Measurements from ENCODE around the gene AFMID. TPM values are rescaled to one million over a fixed set of nuclear protein-coding genes. Genes with fewer than 3 reads are reported as not detected.

The AFMID gene
- total and polyA plus RNA-seq, 2 of the 13 experiments (the other 11 are each of a cell fraction or from before 2014, with no cell fraction given) = 249 to 270 TPM

- Histone ChIP-seq H2AFZ (ENCODE audit: low read length) (no peak overlapping the region), H3K4me1 (ENCODE audit: insufficient read depth, low read length) (peaks cover 22% of the 10 kb centered on the region; the same call in 1 of the 2 replicates), H3K4me3 (replicated peaks in 1 of 3; ENCODE audit: insufficient read depth in 1 of 3, low read depth in 2 of 3, low read length in 3 of 3) (no peak overlapping the region), H3K9me3 (ENCODE audit: low read length) (no peaks in the 10 kb centered on the region), H3K36me3 (replicated peaks in 1 of 2; ENCODE audit: control insufficient read depth in 1 of 2, insufficient read depth in 2 of 2, low read length in 2 of 2) (peaks cover 11 to 21% of the 10 kb centered on the region in 2 experiments), H3K27me3 (ENCODE audit: control insufficient read depth in 1 of 2, insufficient read depth in 2 of 2, low read length in 2 of 2) (peaks cover 14 to 45% of the 10 kb centered on the region in 2 experiments), H3K4me2 (ENCODE audit: low read depth, low read length) (no peak overlapping the region), H4K20me1 (ENCODE audit: insufficient read depth, low read length) (no peaks in the 10 kb centered on the region), H3K27ac (ENCODE audit: extremely low read length, insufficient read depth, low read length) (no peak overlapping the region), H3K79me2 (ENCODE audit: insufficient read depth, low read length) (no peaks in the 10 kb centered on the region), H3K9ac (ENCODE audit: insufficient read depth, low read depth, low read length) (no peak overlapping the region)
- intact Hi-C loops (cut with micrococcal nuclease; ENCODE audit: unreplicated experiment) = no loop called here
- TF ChIP-seq BRCA1 (CRISPR knock-in tag; IDR thresholded peaks at IDR 0.05) (no peak), KDM5B (CRISPR knock-in tag; IDR thresholded peaks at IDR 0.05; ENCODE audit: borderline replicate concordance) (no peak), NFE2L2 (IDR thresholded peaks at IDR 0.05; ENCODE audit: low read length) (no peak), PHF20 (CRISPR knock-in tag; IDR thresholded peaks at IDR 0.05) (no peak), ZNF10 (CRISPR knock-in tag; IDR thresholded peaks at IDR 0.05; ENCODE audit: borderline replicate concordance, low read depth) (no peak), ZBTB46 (CRISPR knock-in tag; IDR thresholded peaks at IDR 0.05; ENCODE audit: borderline replicate concordance) (no peak), STAG1 (CRISPR knock-in tag; IDR thresholded peaks at IDR 0.05) (no peak)
- DNase-seq (ENCODE audit: low spot score) (no peak), FAIRE-seq (no peak), ATAC-seq (no peak)
- 7% methylated on average over 4 of the region's 4 CpGs for WGBS (ENCODE audit: low lambda C conversion rate)
- BruUV-seq (replicated peaks) = no TSS peak
- ChIA-PET POLR2A (no interaction called here), CTCF (ENCODE audit: low intra/inter-chr PET ratio, low total read pairs) (no interaction called here)
- in situ Hi-C loops (cut with HindIII; ENCODE audit: extremely low pct_ligation_motif_present, low pct_unique_long_range_greater_than_20kb) = no loop called here
These were observed 41.0 kb downstream of the AFMID start for GRCh38 chr17:78228176-78228575.

Data from HepG2 (cell line).